Ascending aorta (tissue), 2 donors: ENCODE data around the gene QPCTL. TPM values are rescaled to one million over a fixed set of nuclear protein-coding genes. Genes with fewer than 3 reads are reported as not detected.
"Not testable (repeated sequence)": the region's sequence is repeated elsewhere in the genome, so short reads cannot be mapped to it uniquely, and the experiment has no call there.

ENCODE experiments used
- DNase-seq, 2 donors: peaks; one replicate each; pipeline ENCODE4 v3.0.0-alpha.2; 2019; ENCODE audit warnings: low spot score in 2 of 2
- H3K27ac ChIP-seq, 2 donors: fragments of 200-600 bp; sonication (generic); one replicate each; pipeline ENCODE4 v1.5.1; 2016 to 2017; ENCODE audit warnings: mild to moderate bottlenecking in 1 of 2
- H3K27me3 ChIP-seq: fragments of 200-600 bp; sonication (generic); one replicate; pipeline ENCODE4 v1.5.1; 2017
- H3K36me3 ChIP-seq, 2 donors: fragments of 200-600 bp; sonication (generic); one replicate each; pipeline ENCODE4 v1.5.1; 2016
- H3K4me1 ChIP-seq, 2 donors: fragments of 200-600 bp; sonication (generic); one replicate each; pipeline ENCODE4 v1.5.1; 2016 to 2017; ENCODE audit warnings: mild to moderate bottlenecking in 1 of 2
- H3K4me3 ChIP-seq, 2 donors: fragments of 200-600 bp; sonication (generic); one replicate each; pipeline ENCODE4 v1.5.1; 2016 to 2017; ENCODE audit warnings: mild to moderate bottlenecking in 1 of 2
- H3K9me3 ChIP-seq, 2 donors: fragments of 200-600 bp; sonication (generic); one replicate each; pipeline ENCODE4 v1.5.1; 2016
- CTCF ChIP-seq, 3 experiments: fragments of 200-600 bp in 2 of 3; fragments of 450-650 bp in 1 of 3; sonication (generic) in 2 of 3; IDR thresholded peaks; one replicate each; pipeline ENCODE4 v1.5.1; 2016 to 2019; ENCODE audit warnings: antibody characterized with exemption in 3 of 3, mild to moderate bottlenecking in 1 of 3, moderate library complexity in 1 of 3
- intact Hi-C: fragments of 100-400 bp; cut with DNase I; formaldehyde crosslinking; loops from one replicate; pipeline ENCODE4 v1.15.1; 2023
- total RNA-seq: library from RNA; depleted of rRNA; stranded (reverse); fragments of >200 nt; gene quantifications from one replicate; pipeline ENCODE4 v1.1.0, GENCODE V29; 2016

The QPCTL gene
- total RNA-seq, 1 donor from 2014 or later, result 7.2 TPM

GRCh38 chr19:45677351-45678230, 14.9 kb upstream of the QPCTL start:
- no peak for TF ChIP-seq CTCF (IDR thresholded peaks at IDR 0.05)
- Histone ChIP-seq H3K9me3 (no peaks in the 10 kb centered on the region), H3K36me3 (no peaks in the 10 kb centered on the region), H3K27me3 (peaks cover 22% of the 10 kb centered on the region), H3K4me3 (peak overlapping the region; percentile 23 to 51), H3K4me1 (peaks cover 0 to 3% of the 10 kb centered on the region in 2 donors), H3K27ac (no peak overlapping the region)
- intact Hi-C loops, result no loop called here
- DNase-seq, result peak in 1 of 2 donors; percentile 76

DNA sequence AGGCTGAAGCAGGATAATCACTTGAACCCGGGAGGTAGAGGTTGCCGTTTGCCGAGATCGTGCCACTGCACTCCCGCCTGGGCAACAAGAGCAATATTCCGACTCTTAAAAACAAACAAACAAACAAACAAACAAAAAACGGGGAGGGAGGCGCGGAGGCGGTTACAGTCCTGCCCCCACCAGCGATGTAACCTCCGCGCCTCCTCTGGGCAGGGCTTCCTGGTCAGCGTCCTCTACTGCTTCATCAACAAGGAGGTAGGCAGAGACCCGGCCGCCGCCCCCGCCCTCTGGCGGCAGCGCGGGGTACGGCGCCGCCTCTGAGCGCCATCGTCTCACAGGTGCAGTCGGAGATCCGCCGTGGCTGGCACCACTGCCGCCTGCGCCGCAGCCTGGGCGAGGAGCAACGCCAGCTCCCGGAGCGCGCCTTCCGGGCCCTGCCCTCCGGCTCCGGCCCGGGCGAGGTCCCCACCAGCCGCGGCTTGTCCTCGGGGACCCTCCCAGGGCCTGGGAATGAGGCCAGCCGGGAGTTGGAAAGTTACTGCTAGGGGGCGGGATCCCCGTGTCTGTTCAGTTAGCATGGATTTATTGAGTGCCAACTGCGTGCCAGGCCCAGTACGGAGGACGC, 11.0 kb upstream of the QPCTL start:
- peak; percentile 74 to 94 for DNase-seq
- Histone ChIP-seq H3K4me1 (peaks cover 0 to 3% of the 10 kb centered on the region in 2 donors), H3K27ac (peak overlapping the region; percentile 67 to 68), H3K36me3 (peaks cover 10 to 17% of the 10 kb centered on the region in 2 donors), H3K4me3 (peak overlapping the region; percentile 43 to 57), H3K9me3 (no peaks in the 10 kb centered on the region), H3K27me3 (peaks cover 17% of the 10 kb centered on the region)
- intact Hi-C loops, result loop anchor here (5.0 kb wide), 1 partner anchor 74 kb away; no protein-coding TSS in a partner anchor
- peak; percentile 97 to 98 (median 98) for TF ChIP-seq CTCF (IDR thresholded peaks at IDR 0.05)

DNA sequence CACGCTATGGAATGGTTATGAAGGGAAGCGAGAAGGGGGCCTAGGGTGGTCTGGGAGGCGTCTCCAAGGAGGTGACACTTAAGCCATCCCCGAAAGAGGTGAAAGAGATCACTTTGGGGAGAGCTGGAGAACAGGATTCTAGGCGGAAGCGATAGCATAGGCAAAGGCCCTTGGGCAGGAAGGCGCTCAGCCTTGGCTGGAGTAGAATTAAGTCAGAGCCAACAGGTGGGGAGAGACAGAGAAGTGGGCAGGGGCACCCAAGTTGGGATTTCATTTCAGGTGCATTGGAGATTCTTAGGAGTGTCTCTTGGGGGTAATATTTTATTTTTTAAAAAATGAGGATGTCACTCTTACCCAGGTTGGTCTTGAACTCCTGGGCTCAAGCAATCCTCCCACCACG, 10.3 kb upstream of the QPCTL start:
- Histone ChIP-seq H3K36me3 (peaks cover 13 to 24% of the 10 kb centered on the region in 2 donors), H3K4me1 (peaks cover 0 to under 1% of the 10 kb centered on the region in 2 donors), H3K27ac (peak overlapping the region; percentile 67 to 68), H3K9me3 (no peaks in the 10 kb centered on the region), H3K27me3 (peaks cover 11% of the 10 kb centered on the region), H3K4me3 (no peak overlapping the region)
- TF ChIP-seq CTCF (IDR thresholded peaks at IDR 0.05), result no peak
- no peak for DNase-seq
- intact Hi-C loops, result loop anchor here (5.0 kb wide), 1 partner anchor 75 kb away; no protein-coding TSS in a partner anchor

DNA sequence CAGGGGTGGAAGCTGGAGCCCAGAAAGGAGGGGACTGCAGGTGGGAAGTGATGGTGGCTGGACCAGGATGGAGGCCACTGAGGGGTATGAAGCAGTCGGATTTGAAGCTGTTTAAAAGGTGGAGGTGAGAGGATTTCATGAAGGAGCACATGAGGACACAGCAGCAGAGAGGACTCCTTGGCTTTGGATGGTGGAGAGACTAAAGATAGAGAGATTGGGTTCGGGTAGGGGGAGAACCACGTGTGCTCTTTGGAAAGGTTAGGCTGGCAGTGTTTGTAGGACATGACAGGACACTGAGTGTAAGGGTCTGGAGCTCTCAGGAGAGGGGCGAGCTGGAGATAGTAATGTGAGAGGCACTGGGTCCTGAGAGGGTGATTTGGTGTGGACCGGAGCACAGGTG, 9.6 kb upstream of the QPCTL start:
- Histone ChIP-seq H3K27ac (no peak overlapping the region), H3K36me3 (peaks cover 21 to 31% of the 10 kb centered on the region in 2 donors), H3K27me3 (peaks cover 3% of the 10 kb centered on the region), H3K4me1 (no peaks in the 10 kb centered on the region), H3K9me3 (no peaks in the 10 kb centered on the region), H3K4me3 (no peak overlapping the region)
- no peak for DNase-seq
- TF ChIP-seq CTCF (IDR thresholded peaks at IDR 0.05), result no peak
- intact Hi-C loops, result loop anchor here (5.0 kb wide), 1 partner anchor 76 kb away; no protein-coding TSS in a partner anchor

GRCh38 chr19:45685045-45685444, 7.4 kb upstream of the QPCTL start:
- intact Hi-C loops, H3K27ac ChIP-seq, H3K27me3 ChIP-seq, DNase-seq, H3K4me3 ChIP-seq, H3K4me1 ChIP-seq, H3K9me3 ChIP-seq: not testable (repeated sequence)
- peaks cover 28 to 44% of the 10 kb centered on the region in 2 donors for H3K36me3 ChIP-seq

GRCh38 chr19:45687599-45687998, 4.9 kb upstream of the QPCTL start:
- Histone ChIP-seq H3K9me3 (no peaks in the 10 kb centered on the region), H3K27ac (no peak overlapping the region), H3K4me3 (no peak overlapping the region), H3K27me3 (no peaks in the 10 kb centered on the region), H3K36me3 (peaks cover 28 to 44% of the 10 kb centered on the region in 2 donors), H3K4me1 (peaks cover 0 to 11% of the 10 kb centered on the region in 2 donors)
- intact Hi-C loops, result no loop called here
- no peak for TF ChIP-seq CTCF (IDR thresholded peaks at IDR 0.05)
- no peak for DNase-seq
